HEK293 (cell line): ENCODE measurements around the gene PAEP.

Experiments
- CTCF ChIA-PET: fragments of 350-600 bp; formaldehyde crosslinking; extraction: SDS; loops from one replicate; lab custom pipeline; 2021; ENCODE audit warnings: antibody characterized with exemption; lab: Yijun Ruan, JAX
- POLR2A ChIA-PET: fragments of 300-600 bp; formaldehyde crosslinking; extraction: SDS; loops from one replicate; lab custom pipeline; 2020; ENCODE audit warnings: antibody characterized with exemption, inconsistent platforms; lab: Yijun Ruan, JAX
- H3K27ac ChIP-seq: fragments of 200-500 bp; sonication (Bioruptor generic); 2 replicates; pipeline ENCODE4 v1.5.1; 2014; ENCODE audit warnings: low read depth, low read length, control low read depth, inconsistent platforms; ENCODE audit errors: extremely low read depth
- H3K36me3 ChIP-seq, 2 experiments: fragments of 200-500 bp in 1 of 2; sonication (Bioruptor generic) in 1 of 2; 1 replicate in 1 of 2; 2 replicates in 1 of 2; pipeline ENCODE4 v1.5.1; 2014 to 2017; ENCODE audit warnings: inconsistent platforms in 2 of 2, low read length in 2 of 2; ENCODE audit not compliant: control insufficient read depth in 2 of 2, insufficient read depth in 1 of 2
- H3K4me1 ChIP-seq: fragments of 200-500 bp; sonication (Bioruptor generic); 2 replicates; pipeline ENCODE4 v1.5.1; 2014; ENCODE audit warnings: mild to moderate bottlenecking, low read length, inconsistent platforms; ENCODE audit not compliant: control insufficient read depth, insufficient read depth
- H3K4me3 ChIP-seq: 2 replicates; pipeline ENCODE4 v1.5.1; 2011; ENCODE audit warnings: low read depth, mild to moderate bottlenecking, control low read depth, low read length, moderate library complexity
- H3K9me3 ChIP-seq: fragments of 200-500 bp; sonication (Bioruptor generic); 2 replicates; pipeline ENCODE4 v1.5.1; 2014; ENCODE audit warnings: low read depth, low read length, inconsistent platforms; ENCODE audit not compliant: control insufficient read depth, insufficient read depth
- GLI4 ChIP-seq: fragments of 450-650 bp; formaldehyde crosslinking; IDR thresholded peaks from 2 replicates; pipeline ENCODE4 v1.5.1; 2016; ENCODE audit warnings: missing biosample characterization, missing genetic modification characterization
- KLF1 ChIP-seq: fragments of 450-650 bp; formaldehyde crosslinking; IDR thresholded peaks from 2 replicates; pipeline ENCODE4 v1.5.1; 2016; ENCODE audit warnings: missing biosample characterization, missing genetic modification characterization
- ZBTB20 ChIP-seq: fragments of 450-650 bp; formaldehyde crosslinking; IDR thresholded peaks from 2 replicates; pipeline ENCODE4 v1.5.1; 2016; ENCODE audit warnings: missing biosample characterization, missing genetic modification characterization
- ZNF391 ChIP-seq: fragments of 450-650 bp; formaldehyde crosslinking; IDR thresholded peaks from 2 replicates; pipeline ENCODE4 v1.5.1; 2016; ENCODE audit warnings: low read depth, missing biosample characterization, missing genetic modification characterization, borderline replicate concordance
- ZNF558 ChIP-seq: fragments of 450-650 bp; formaldehyde crosslinking; IDR thresholded peaks from 2 replicates; pipeline ENCODE4 v1.5.1; 2016; ENCODE audit warnings: missing biosample characterization, missing genetic modification characterization
- ZNF791 ChIP-seq: fragments of 450-650 bp; formaldehyde crosslinking; IDR thresholded peaks from 2 replicates; pipeline ENCODE4 v1.5.1; 2016; ENCODE audit warnings: missing biosample characterization, missing genetic modification characterization
- ZNF843 ChIP-seq: fragments of 450-650 bp; formaldehyde crosslinking; IDR thresholded peaks from 2 replicates; pipeline ENCODE4 v1.5.1; 2016; ENCODE audit warnings: missing biosample characterization, missing genetic modification characterization
- ZSCAN23 ChIP-seq: fragments of 450-650 bp; formaldehyde crosslinking; IDR thresholded peaks from 2 replicates; pipeline ENCODE4 v1.5.1; 2016; ENCODE audit warnings: missing biosample characterization, missing genetic modification characterization
- ZSCAN30 ChIP-seq: fragments of 450-650 bp; IDR thresholded peaks from 2 replicates; pipeline ENCODE4 v1.5.1; 2018; ENCODE audit warnings: missing biosample characterization, mild to moderate bottlenecking, missing genetic modification characterization, moderate library complexity
- TF ChIP-seq, protein P1 (sequence below): fragments of 450-650 bp; formaldehyde crosslinking; IDR thresholded peaks from 2 replicates; pipeline ENCODE4 v1.5.1; 2017; ENCODE audit warnings: missing biosample characterization, missing genetic modification characterization
- TF ChIP-seq, protein P2 (sequence below): fragments of 450-650 bp; formaldehyde crosslinking; IDR thresholded peaks from 2 replicates; pipeline ENCODE4 v1.5.1; 2016; ENCODE audit warnings: missing biosample characterization, missing genetic modification characterization, borderline replicate concordance
- TF ChIP-seq, protein P3 (sequence below): fragments of 450-650 bp; formaldehyde crosslinking; conservative IDR thresholded peaks from 2 replicates; pipeline ENCODE4 v1.5.1; 2016; ENCODE audit warnings: low read depth, missing biosample characterization, missing genetic modification characterization

PAEP gene

DNA sequence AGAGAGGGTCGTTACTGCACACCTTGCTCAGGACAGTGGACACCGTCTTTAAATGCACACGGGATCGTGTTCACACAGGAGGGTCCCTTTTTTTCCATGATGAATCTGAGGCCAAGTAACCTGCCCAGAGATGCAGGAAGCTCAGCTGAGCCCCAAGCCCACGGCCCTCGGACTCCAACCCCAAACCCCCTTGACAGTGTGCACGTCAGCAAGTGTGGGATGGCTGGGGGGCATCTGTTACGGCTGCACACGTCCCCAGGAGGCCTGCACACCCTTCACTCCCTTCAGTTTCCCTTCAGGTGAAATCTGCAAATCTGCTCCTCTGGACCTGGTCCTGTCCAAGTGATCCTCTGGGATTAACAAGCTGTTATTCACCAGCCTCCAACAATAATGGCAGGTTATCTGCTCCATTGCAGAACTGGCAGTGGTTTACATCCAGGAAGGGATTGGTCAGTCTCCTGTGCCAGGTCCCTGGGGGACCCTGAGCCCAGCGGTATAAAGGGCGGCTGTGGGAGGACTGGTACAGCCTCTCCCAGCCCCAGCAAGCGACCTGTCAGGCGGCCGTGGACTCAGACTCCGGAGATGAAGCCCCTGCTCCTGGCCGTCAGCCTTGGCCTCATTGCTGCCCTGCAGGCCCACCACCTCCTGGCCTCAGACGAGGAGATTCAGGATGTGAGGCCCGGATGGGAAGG is 40.5 kb upstream of the PAEP start, which contains the start of gene LCN1 (continued):
- TF ChIP-seq KLF1 (tag by site-specific recombination) (no peak), ZSCAN23 (tag by site-specific recombination) (no peak), ZNF791 (tag by site-specific recombination) (no peak), ZBTB20 (tag by site-specific recombination) (no peak), ZNF558 (no peak)
- TF ChIP-seq, protein P1, sequence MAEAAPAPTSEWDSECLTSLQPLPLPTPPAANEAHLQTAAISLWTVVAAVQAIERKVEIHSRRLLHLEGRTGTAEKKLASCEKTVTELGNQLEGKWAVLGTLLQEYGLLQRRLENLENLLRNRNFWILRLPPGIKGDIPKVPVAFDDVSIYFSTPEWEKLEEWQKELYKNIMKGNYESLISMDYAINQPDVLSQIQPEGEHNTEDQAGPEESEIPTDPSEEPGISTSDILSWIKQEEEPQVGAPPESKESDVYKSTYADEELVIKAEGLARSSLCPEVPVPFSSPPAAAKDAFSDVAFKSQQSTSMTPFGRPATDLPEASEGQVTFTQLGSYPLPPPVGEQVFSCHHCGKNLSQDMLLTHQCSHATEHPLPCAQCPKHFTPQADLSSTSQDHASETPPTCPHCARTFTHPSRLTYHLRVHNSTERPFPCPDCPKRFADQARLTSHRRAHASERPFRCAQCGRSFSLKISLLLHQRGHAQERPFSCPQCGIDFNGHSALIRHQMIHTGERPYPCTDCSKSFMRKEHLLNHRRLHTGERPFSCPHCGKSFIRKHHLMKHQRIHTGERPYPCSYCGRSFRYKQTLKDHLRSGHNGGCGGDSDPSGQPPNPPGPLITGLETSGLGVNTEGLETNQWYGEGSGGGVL (tag by site-specific recombination) = no peak
- TF ChIP-seq, all 188 proteins: peak for 0

DNA sequence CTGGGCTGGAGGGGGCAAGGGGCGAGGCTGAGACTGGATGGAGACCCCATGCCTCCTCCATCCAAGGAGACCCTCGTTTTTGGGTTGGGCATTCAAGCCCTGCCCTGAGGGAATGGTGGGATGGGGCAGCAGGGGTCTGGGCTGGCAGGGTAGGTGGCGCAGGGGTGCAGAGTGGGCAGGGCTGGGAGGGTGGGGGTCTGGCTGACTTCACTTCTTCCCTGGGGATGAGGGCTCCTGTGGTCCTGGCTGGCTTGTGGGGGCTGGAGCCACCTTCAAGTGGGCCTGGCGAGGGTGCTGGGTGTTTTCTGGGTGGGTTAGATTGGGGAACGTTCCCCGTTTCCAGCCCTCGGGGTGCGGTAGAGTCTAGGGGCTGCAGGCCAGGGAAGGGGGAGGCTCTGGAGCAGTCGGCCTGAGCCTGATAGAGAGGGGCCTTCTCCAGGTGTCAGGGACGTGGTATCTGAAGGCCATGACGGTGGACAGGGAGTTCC is 39.9 kb upstream of the PAEP start:
- ChIA-PET CTCF (no interaction called here), POLR2A (no interaction called here)
- no peaks in the 10 kb centered on the region for H3K9me3 ChIP-seq
- no peak overlapping the region for H3K4me3 ChIP-seq
- H3K36me3 ChIP-seq = no peaks in the 10 kb centered on the region
- TF ChIP-seq, protein P2, sequence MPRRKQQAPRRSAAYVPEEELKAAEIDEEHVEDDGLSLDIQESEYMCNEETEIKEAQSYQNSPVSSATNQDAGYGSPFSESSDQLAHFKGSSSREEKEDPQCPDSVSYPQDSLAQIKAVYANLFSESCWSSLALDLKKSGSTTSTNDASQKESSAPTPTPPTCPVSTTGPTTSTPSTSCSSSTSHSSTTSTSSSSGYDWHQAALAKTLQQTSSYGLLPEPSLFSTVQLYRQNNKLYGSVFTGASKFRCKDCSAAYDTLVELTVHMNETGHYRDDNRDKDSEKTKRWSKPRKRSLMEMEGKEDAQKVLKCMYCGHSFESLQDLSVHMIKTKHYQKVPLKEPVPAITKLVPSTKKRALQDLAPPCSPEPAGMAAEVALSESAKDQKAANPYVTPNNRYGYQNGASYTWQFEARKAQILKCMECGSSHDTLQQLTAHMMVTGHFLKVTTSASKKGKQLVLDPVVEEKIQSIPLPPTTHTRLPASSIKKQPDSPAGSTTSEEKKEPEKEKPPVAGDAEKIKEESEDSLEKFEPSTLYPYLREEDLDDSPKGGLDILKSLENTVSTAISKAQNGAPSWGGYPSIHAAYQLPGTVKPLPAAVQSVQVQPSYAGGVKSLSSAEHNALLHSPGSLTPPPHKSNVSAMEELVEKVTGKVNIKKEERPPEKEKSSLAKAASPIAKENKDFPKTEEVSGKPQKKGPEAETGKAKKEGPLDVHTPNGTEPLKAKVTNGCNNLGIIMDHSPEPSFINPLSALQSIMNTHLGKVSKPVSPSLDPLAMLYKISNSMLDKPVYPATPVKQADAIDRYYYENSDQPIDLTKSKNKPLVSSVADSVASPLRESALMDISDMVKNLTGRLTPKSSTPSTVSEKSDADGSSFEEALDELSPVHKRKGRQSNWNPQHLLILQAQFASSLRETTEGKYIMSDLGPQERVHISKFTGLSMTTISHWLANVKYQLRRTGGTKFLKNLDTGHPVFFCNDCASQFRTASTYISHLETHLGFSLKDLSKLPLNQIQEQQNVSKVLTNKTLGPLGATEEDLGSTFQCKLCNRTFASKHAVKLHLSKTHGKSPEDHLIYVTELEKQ = no peak
- TF ChIP-seq ZSCAN30 (tag by site-specific recombination) (no peak), GLI4 (tag by site-specific recombination) (no peak), ZNF391 (tag by site-specific recombination) (no peak), ZNF843 (tag by site-specific recombination) (no peak), ZSCAN23 (tag by site-specific recombination) (no peak)
- TF ChIP-seq, protein P3, sequence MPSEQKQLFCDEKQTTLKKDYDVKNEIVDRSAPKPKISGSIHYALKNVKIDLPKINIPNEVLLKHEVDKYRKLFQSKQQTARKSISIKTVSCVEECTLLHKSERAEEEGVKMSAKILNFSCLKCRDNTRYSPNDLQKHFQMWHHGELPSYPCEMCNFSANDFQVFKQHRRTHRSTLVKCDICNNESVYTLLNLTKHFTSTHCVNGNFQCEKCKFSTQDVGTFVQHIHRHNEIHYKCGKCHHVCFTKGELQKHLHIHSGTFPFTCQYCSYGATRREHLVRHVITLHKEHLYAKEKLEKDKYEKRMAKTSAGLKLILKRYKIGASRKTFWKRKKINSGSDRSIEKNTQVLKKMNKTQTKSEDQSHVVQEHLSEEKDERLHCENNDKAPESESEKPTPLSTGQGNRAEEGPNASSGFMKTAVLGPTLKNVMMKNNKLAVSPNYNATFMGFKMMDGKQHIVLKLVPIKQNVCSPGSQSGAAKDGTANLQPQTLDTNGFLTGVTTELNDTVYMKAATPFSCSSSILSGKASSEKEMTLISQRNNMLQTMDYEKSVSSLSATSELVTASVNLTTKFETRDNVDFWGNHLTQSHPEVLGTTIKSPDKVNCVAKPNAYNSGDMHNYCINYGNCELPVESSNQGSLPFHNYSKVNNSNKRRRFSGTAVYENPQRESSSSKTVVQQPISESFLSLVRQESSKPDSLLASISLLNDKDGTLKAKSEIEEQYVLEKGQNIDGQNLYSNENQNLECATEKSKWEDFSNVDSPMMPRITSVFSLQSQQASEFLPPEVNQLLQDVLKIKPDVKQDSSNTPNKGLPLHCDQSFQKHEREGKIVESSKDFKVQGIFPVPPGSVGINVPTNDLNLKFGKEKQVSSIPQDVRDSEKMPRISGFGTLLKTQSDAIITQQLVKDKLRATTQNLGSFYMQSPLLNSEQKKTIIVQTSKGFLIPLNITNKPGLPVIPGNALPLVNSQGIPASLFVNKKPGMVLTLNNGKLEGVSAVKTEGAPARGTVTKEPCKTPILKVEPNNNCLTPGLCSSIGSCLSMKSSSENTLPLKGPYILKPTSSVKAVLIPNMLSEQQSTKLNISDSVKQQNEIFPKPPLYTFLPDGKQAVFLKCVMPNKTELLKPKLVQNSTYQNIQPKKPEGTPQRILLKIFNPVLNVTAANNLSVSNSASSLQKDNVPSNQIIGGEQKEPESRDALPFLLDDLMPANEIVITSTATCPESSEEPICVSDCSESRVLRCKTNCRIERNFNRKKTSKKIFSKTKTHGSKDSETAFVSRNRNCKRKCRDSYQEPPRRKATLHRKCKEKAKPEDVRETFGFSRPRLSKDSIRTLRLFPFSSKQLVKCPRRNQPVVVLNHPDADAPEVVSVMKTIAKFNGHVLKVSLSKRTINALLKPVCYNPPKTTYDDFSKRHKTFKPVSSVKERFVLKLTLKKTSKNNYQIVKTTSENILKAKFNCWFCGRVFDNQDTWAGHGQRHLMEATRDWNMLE (tag by site-specific recombination) = no peak
- H3K4me1 ChIP-seq = no peaks in the 10 kb centered on the region
- H3K27ac ChIP-seq = no peak overlapping the region
